GM21526 (cell line): ENCODE data around the gene SLC29A3.
"Not testable (repeated sequence)": the region's sequence is repeated elsewhere in the genome, so short reads cannot be mapped to it uniquely, and the experiment has no call there.

Experiments
- ATAC-seq: cut with Tn5 transposase; IDR thresholded peaks from one replicate; pipeline ENCODE4 v1.9.1; 2021; ENCODE audit warnings: moderate library complexity; ENCODE audit not compliant: unreplicated experiment, low FRiP score

The SLC29A3 gene

GRCh38 chr10:71283410-71283809 is 35.6 kb upstream of the SLC29A3 start:
- ATAC-seq = no peak

GRCh38 chr10:71283876-71284275 is 35.2 kb upstream of the SLC29A3 start:
- ATAC-seq = no peak

DNA sequence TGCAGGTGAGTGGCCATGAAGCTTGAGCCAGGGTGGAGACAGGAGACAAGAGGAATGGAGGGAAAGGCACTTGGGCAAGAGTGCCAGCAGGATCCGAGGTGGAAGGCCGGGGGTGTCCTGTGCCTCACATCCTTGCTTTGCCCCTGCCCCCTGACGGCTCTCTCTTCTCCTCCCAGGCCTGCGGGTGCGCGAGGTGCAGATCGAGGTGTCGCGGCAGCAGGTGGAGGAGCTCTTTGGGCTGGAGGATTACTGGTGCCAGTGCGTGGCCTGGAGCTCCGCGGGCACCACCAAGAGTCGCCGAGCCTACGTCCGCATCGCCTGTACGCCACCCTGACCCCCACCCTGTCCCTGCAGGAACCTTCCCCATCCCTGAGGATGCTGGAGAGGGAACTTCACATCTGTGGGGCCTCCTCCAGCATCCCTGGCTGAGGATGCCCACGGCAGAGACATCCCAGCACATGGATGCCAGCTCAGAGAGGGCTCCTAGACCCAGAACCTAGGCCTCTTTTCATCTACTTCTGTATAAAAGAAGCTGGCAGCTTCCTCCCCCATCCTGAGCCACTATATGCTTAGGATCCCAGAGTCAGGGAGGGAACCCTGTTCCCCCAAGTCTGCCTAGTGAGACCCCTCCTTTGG is 34.4 kb upstream of the SLC29A3 start:
- ATAC-seq = no peak

DNA sequence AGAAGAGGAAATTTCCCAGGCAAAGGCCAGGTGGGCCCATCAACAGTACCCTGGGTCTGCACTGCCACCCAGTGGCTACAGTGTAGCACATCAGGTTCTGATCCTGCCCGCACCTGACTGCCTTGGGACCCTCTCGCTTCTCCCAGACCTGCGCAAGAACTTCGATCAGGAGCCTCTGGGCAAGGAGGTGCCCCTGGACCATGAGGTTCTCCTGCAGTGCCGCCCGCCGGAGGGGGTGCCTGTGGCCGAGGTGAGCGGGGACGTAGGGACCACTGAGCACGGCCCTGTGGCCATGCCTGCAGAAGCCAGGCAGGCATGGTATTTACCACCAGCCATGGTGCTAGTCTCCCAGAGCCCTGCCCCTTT is 33.9 kb upstream of the SLC29A3 start:
- ATAC-seq = no peak

DNA sequence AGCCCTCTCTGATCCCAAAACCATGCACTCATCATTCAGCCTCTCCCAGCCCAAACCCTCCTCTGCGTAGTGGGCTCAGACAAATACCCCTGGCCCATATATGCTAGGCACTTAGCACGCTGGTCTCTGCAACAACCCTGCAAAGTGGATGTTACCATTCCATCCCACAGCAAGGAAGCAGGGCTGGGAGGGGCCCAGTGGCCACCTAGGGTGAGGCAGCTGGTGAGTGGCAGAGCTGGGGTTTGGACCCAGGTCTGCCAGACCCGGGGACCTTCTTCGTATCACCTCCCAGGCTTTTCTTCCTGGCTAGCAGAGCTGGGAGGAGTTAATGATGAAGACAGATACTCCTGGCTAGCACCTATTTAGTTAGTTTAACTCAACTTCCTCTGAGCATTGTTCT is 33.1 kb upstream of the SLC29A3 start:
- no peak for ATAC-seq

DNA sequence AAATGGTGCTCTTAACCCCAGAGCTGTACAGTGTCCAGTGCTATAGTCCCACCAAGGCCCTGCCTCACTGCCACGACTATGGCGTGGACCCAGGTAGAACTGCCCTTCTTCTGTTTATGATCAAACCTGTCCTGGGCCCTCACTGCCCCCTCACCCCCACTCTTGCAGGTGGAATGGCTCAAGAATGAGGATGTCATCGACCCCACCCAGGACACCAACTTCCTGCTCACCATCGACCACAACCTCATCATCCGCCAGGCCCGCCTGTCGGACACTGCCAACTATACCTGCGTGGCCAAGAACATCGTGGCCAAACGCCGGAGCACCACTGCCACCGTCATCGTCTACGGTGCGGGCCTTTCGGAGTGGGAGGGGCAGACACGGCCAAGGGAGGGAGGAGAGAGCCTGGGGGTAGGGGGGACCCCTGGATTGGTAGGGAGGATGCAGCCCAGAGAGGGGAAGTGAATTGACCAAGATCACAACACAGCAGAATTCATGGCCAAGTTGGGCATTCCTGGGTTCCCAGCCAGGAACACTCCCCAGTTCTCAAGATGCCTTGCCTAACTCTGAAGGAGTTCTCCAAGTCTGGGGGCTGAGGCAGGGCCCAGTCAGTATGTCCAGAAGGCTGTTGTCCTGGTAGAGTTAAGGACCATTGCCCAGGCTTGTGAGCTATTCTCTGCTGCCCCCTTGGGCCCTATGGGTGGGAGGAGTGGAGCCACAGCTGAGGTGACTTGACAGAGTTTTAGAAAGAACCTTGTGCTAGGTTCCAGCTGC is 32.4 kb upstream of the SLC29A3 start:
- ATAC-seq = no peak

- ATAC-seq = no peak
Observed at GRCh38 chr10:71287456-71287855, 31.6 kb upstream of the SLC29A3 start.

DNA sequence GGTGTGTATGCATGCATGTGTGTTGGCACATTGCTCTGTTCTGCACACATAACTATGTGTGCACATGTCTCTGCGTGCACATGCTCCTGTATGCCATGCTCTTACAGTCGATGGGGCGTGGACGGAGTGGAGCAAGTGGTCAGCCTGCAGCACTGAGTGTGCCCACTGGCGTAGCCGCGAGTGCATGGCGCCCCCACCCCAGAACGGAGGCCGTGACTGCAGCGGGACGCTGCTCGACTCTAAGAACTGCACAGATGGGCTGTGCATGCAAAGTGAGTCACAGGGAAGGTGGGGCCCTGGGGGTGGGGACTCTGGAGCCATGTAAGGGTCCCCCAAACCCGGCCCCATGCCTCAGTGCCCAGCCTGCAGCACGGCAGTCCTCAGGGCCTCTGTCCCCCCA is 30.6 kb upstream of the SLC29A3 start:
- no peak for ATAC-seq

GRCh38 chr10:71289421-71290130 is 29.5 kb upstream of the SLC29A3 start:
- ATAC-seq = no peak

- no peak for ATAC-seq
Observed at GRCh38 chr10:71290331-71290730, 28.7 kb upstream of the SLC29A3 start.

DNA sequence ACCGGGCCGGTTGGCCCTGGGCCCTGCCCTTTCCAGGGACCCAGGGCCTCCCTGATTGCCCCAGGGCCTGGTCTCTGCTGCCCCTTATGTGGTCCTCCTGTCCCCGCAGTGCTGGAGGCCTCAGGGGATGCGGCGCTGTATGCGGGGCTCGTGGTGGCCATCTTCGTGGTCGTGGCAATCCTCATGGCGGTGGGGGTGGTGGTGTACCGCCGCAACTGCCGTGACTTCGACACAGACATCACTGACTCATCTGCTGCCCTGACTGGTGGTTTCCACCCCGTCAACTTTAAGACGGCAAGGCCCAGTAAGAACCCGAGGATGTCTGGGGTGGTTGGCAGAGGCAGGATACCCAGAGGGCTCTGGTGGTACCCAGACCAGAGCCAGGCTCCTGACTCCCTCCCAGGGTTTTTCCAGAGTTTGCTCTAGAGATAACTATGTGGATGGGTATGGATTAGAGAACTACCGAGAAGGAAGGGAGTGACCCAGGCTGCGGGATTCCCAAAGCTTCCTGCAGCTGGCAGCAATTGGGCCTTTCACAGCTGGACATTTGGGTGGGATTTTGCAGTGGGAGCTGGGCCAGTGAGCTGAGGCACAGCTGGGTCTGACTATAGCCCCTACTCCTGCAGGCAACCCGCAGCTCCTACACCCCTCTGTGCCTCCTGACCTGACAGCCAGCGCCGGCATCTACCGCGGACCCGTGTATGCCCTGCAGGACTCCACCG is 28.1 kb upstream of the SLC29A3 start:
- no peak for ATAC-seq

DNA sequence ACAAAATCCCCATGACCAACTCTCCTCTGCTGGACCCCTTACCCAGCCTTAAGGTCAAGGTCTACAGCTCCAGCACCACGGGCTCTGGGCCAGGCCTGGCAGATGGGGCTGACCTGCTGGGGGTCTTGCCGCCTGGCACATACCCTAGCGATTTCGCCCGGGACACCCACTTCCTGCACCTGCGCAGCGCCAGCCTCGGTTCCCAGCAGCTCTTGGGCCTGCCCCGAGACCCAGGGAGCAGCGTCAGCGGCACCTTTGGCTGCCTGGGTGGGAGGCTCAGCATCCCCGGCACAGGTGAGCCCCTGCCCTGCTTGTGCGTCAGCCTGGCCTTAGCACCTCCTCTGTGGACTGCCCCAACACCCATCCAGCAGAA is 27.5 kb upstream of the SLC29A3 start:
- ATAC-seq = no peak

DNA sequence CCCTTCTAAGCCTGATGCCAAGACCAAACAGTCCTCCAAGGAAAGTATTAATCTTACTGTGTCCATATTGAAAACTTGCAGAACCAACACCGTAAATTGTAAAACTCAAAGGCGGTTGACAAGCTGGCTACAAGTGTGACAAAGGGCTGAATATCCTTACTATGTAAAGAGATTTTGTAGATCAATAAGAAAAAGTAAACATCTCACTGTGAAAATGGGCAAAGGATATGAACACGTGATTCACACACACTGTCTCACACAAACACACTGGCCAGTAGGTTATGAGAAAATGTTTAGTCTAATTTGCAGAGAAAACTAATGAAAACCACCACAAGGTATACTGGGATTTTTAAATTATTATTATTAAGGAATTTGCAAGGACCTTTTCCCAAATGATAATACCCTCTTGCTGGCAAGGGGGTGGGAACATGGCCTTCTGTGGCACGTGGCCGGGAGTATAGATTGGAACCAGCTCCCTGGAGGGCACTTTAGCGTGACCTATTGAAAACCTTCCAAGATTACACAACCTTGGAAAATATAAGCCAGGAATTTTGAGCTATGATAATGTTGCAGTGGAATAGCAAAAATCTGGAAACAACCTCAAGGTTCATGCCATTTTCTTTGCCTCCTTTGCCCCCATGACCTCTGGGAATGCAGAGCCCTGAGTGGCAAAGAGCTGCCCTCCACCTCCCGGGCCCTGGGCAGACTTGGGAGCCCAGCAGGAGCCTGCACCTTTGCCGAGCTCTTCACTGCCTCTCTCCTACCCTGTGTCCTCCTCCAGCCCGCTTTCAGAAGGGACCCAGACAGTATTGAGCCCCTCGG is 26.2 kb upstream of the SLC29A3 start:
- no peak for ATAC-seq

GRCh38 chr10:71293446-71294084 is 25.5 kb upstream of the SLC29A3 start:
- no peak for ATAC-seq

DNA sequence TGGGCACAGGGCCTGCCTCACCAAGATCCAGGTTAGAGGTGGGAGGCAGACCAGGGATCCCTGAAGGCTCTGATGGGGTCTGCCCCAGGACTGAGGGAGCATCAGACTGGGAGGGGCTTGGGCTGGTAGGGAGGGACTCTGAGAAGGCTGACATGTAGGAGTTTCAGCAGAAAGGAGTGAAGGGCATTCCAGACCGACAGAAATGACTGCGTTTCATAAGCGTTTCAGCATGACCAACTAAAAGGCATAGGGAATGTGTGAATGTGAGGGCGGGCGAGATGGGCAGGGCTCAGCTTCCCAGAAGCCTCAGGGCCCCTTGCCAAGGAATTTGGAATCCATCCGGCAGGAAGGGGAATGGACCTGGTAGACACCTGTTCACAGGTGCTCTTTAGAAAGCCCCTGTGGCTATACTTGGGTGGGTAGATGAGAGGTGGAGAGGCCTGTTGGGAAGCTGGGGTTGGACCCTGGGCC is 24.9 kb upstream of the SLC29A3 start:
- ATAC-seq = no peak

DNA sequence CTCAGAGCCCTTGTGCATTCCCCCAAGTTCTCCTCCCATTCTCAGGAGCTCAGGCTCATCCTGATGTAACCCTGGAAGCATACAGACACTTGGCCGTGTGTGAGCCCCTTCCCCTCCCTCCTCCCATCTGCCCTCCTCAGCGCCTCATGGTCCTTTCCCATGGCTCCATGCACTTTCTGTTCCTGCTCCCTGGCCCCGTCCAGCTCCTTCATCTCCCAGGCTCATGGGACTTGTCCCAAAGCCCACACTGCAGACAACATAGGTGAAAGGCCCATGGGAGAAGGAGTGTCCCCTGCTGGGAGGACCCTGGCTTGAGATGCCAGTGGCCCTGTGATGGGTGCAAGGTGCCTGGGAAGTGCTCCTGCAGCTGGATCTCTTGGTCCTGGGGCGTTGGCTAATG is 24.2 kb upstream of the SLC29A3 start:
- ATAC-seq = no peak

GRCh38 chr10:71295641-71296040 is 23.4 kb upstream of the SLC29A3 start:
- no peak for ATAC-seq

GRCh38 chr10:71296086-71296485 is 23.0 kb upstream of the SLC29A3 start:
- no peak for ATAC-seq

DNA sequence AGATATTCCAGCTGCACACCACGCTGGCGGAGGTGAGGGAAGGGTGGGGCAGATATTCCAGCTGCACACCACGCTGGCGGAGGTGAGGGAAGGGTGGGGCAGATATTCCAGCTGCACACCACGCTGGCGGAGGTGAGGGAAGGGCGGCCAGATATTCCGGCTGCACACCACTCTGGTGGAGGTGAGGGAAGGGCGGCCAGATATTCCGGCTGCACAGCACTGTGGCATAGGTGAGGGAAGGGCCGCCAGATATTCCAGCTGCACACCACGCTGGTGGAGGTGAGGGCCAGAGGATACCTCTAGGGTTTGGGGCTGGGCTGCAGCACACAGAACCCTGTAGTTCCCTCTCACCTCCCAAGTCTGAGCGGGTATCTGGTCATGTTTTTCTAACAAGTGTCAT is 22.2 kb upstream of the SLC29A3 start:
- not testable (repeated sequence) for ATAC-seq

GRCh38 chr10:71297343-71297742 is 21.7 kb upstream of the SLC29A3 start:
- ATAC-seq = no peak
